ENCODE results near the gene HHIP.

The HHIP gene

DNA sequence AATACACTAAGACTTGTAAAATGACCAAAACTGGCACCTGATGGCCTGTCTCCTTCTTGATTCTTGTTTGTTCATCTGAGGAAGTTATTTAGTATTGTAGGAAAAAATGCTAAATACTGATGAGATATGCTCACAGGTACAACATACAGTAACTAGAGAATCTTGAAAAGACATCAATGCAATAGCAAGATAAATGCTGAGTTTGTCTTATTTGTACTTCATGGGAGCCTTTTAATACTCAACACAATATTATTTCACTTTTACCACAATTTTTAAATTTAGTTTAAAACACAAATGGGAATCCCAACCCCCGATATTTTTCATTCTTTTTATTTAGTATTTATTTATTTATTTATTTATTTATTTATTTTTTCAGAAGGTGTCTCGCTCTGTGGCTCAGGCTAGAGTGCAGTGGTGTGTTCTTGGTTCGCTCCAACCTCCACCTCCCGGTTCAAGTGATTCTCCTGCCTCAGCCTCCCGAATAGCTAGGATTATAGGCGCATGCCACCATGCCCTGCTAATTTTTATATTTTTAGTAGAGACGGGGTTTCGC lies 12.1 kb downstream of the HHIP start:
- DNase-seq (ENCODE audit: low read depth): no peak

DNA sequence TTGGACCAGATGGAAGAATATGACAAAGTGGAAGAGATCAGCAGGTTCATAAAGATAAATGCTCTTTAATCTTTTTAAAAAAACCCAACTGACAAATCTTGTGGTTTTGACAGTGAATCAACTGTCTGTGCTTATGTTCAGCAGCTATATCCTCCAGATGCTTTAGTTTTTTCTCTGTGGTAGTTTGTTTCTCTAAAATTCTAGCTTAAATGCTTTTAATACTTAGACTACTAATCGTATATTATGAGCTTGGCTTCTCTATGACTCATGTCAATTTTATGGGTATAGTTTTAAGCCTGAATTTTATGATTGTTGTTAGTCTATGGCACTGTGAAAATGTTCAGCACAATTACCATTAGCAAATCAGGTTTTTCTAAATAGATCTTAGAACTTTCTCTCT lies 12.9 kb downstream of the HHIP start:
- no peak for DNase-seq (ENCODE audit: low read depth)

DNA sequence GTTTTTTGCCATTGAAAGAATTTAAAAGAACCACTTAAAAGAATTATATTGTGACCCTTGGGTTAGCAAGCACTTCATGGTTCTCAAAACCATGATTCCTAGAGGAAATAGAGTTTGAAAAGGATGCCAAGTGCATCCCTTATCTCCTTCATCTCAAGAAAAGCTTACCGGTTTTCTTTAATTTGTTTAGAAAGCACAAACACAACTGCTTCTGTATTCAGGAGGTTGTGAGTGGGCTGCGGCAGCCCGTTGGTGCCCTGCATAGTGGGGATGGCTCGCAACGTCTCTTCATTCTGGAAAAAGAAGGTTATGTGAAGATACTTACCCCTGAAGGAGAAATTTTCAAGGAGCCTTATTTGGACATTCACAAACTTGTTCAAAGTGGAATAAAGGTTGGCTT lies 13.5 kb downstream of the HHIP start:
- DNase-seq (ENCODE audit: low read depth): no peak

DNA sequence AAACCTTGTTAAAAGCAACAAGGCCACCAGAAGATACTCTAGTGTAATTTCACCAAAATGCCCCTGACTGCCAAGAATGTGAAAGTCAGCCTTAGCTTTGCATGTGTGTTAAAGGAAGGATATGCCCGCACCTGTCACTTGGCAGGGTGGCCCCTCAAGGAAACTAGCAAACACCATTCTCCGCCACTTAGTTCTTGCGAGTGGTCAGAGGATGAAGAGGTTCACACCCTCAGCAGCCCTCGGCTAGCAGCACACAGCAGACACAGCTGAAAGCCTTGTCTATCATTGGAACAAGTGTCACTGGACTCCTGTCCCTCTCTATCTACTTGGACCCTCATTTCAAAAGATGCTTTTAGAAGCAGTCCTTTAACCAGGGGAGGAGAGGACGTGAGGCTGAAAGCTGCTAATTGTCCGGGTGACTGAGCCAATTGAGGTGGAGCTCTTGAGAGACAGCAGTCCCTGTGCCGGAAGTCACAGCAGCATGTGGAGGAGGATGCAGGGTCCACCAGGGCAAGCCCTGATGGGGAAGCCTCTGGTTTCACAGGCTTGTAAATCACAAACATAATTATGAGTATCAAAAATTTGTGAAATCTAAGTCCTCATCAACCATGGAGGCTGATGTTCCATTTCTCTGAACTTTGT lies 18.0 kb downstream of the HHIP start:
- no peak for DNase-seq (ENCODE audit: low read depth)

- no peak for DNase-seq (ENCODE audit: low read depth)
Observed at GRCh38 chr4:144666539-144667175, 20.7 kb downstream of the HHIP start.

DNA sequence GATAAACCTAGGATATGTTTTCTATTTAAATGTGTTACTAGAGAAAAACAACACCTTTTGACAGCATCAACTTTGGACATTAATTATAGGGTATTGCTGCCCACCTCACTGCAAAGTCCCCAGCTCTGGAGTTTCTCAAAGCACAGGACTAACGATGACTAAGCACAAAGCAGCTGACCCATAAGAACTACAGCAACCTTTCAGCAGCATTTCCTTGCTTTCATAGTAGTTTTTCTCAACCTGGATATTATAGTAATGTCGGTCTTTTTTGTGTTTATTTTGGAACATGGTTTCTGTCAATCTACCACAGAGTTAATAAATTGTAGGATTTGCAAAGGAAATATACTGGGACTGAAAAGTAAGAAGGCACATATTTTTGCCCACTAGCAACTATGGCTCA lies 21.5 kb downstream of the HHIP start:
- DNase-seq (ENCODE audit: low read depth): no peak

DNA sequence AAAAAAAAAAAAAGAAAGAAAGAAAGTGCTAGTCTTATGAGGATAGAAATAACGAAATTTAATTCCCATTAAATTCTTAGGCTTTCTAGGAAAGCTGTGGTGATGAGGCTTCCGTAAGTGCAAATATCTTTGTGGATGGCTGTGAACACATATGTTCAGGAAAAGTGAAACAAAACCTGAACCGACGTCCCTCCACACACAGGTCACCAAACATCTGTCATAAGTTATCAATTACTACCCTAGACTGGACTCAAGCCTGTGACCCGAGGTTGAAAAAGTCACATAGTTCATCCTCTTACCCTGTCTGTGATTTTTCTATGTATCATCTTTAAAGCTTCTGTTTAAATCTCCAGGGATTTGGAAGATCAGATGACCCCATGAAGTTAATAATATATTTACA lies 24.8 kb downstream of the HHIP start:
- no peak for DNase-seq (ENCODE audit: low read depth)

DNA sequence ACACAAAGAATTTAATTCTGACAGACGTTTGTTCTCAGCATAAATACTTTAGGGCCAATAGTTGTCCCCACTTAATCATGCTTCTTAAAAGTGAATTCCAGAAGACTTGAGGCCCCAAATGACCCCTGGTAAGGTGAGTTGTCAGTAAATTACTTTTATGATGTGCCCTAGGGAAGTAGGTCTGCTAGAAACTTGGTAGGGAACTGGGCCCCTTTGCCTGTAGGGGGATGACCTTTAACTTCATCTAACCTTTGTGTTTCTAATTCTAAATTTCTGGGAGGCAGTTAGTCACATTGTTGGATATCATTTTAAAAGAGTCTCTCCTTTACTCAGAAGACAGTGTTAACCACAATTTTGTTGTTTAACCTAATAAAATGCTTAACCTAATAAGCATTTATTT lies 28.8 kb downstream of the HHIP start:
- no peak for DNase-seq (ENCODE audit: low read depth)

DNA sequence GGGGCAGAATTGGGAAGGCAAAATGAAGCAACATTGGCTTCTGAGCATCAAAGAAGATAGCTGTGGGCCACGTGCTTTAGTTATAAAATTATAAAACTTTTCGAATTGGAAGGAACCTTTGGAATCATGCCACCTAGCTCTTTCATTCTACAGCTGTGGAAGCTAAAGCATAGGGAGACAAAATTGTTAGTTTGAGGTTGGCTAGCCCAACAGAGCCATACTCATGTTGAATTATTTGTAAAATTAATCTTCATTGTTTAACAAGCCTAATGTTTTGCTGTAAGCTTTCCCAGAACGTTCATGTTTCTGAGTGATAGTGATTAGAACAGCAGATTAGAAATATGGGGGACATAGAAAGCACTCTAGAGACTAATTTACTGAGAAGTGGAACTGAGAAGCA lies 35.9 kb downstream of the HHIP start:
- no peak for DNase-seq (ENCODE audit: low read depth)

GRCh38 chr4:144683516-144683915 lies 37.6 kb downstream of the HHIP start:
- no peak for DNase-seq (ENCODE audit: low read depth)

DNA sequence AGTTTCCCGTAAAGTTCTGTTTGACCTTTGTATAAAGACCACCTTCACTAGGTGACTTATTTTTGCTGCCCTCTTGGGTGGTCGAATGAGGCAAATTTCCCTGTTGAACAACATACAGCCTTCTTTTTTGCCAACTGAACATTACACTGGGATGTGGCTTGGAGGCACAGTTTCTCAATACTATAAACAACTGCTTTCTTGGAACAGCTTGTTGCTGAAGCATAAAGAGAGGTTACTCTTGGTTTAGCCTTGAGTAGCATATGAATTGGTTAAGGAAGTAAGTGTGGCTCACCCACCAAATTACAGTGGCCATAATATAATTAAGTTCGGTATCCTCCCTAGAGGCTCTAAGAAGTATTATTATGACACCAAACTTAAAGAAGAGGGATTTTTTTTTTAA lies 40.0 kb downstream of the HHIP start:
- DNase-seq (ENCODE audit: low read depth): no peak

- no peak for DNase-seq (ENCODE audit: low read depth)
Observed at GRCh38 chr4:144686921-144687320, 41.0 kb downstream of the HHIP start.

DNA sequence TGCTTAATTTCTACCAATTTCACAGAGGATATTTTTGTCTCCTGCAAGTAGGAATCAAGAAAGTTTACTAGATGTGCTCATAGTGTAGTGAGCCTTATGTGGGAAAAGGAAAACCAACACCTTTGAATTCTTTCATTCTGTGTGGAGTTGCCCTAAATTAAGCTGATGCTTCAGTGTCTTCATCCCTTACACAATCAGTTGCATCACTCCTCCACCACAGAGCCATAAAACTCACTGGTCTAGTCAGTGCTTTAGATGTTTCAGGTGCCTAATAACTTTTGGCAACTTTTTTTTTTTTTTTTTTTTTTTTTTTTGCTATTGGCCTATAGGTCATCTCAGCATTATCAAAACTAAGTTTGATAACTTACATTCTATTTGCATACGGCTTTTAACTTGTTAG lies 41.5 kb downstream of the HHIP start:
- no peak for DNase-seq (ENCODE audit: low read depth)

- DNase-seq (ENCODE audit: low read depth): no peak
Observed at GRCh38 chr4:144688035-144688569, 42.1 kb downstream of the HHIP start.

GRCh38 chr4:144689125-144689524 lies 43.2 kb downstream of the HHIP start:
- no peak for DNase-seq (ENCODE audit: low read depth)

DNA sequence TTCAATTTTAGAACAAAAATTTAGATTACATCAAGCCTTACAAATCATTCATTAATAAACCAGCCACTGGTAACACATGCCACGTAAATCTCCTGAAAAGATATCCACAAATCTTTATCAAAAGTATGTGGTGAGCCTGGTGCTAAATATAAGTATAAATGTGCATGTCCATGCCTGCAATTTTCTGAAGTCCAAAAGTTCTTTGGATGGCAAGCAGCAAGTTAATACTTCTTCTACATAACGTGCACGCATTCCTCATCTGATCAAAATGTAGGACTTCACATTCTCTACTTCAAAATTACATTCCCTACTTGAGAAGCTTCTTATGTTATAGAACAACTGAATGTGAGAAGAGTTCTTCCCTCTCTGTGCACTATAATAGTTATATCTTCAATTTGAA lies 49.8 kb downstream of the HHIP start:
- DNase-seq (ENCODE audit: low read depth): no peak

- no peak for DNase-seq (ENCODE audit: low read depth)
Observed at GRCh38 chr4:144696376-144696775, 50.4 kb downstream of the HHIP start.

GRCh38 chr4:144699565-144699964 lies 53.6 kb downstream of the HHIP start:
- DNase-seq (ENCODE audit: low read depth): no peak

DNA sequence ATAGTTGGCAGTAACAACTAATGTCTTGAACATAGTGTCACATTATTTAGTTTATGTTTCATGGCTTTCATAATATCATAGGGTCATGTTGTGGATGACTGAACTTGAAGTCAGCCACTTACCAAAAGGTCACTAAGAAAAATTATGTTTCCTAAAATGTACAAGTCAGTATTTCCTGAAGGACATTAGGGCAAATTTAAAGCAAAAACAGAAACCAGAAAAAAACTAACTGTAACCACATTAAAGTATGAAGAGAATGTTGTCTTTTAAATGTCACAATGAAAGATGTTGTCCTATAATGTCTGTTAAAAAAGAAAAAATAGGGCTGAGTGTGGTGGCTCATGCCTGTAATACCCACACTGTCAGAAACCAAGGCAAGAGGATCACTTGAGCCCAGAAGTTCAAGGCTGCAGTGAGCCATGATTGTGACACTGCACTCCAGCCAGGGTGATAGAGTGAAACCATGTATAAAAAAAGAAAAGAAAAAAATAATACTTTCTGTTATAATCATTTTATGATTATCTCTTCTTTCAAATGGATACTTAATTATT lies 55.8 kb downstream of the HHIP start:
- DNase-seq (ENCODE audit: low read depth): no peak

- DNase-seq (ENCODE audit: low read depth): no peak
Observed at GRCh38 chr4:144703494-144703893, 57.5 kb downstream of the HHIP start.

GRCh38 chr4:144705601-144706590 lies 59.9 kb downstream of the HHIP start:
- no peak for DNase-seq (ENCODE audit: low read depth)

GRCh38 chr4:144709159-144709558 lies 63.2 kb downstream of the HHIP start:
- no peak for DNase-seq (ENCODE audit: low read depth)
